Measurements from ENCODE around the gene OR1E1. TPM values are rescaled to one million over a fixed set of nuclear protein-coding genes. Genes with fewer than 3 reads are reported as not detected.

OR1E1 gene
- total and polyA plus RNA-seq, 2 experiments from 2014 or later: not detected

- peaks cover 10% of the 10 kb centered on the region; the same call in 1 of the 2 replicates for H3K9me2 ChIP-seq (ENCODE audit: insufficient read depth)
- H3K27me3 ChIP-seq (ENCODE audit: insufficient read depth): peaks cover 29% of the 10 kb centered on the region
- H3K4me1 ChIP-seq (ENCODE audit: insufficient read depth): no peaks in the 10 kb centered on the region
- ATAC-seq: no peak
- no peaks in the 10 kb centered on the region for H3K36me3 ChIP-seq (ENCODE audit: insufficient read depth)
- H3K27me3 Mint-ChIP-seq (ENCODE audit: insufficient read depth, low read depth, poor library complexity): peaks cover 16% of the 10 kb centered on the region
- no peak overlapping the region for H3K4me3 Mint-ChIP-seq
- no peak overlapping the region for H3K4me2 ChIP-seq
- H3K4me3 ChIP-seq: no peak overlapping the region
- no peak for TF ChIP-seq CREB1 (CRISPR knock-in tag; IDR thresholded peaks at IDR 0.05; ENCODE audit: low read depth)
- TF ChIP-seq REST (IDR thresholded peaks at IDR 0.05; ENCODE audit: unreplicated experiment): no peak
- TF ChIP-seq, protein P1, sequence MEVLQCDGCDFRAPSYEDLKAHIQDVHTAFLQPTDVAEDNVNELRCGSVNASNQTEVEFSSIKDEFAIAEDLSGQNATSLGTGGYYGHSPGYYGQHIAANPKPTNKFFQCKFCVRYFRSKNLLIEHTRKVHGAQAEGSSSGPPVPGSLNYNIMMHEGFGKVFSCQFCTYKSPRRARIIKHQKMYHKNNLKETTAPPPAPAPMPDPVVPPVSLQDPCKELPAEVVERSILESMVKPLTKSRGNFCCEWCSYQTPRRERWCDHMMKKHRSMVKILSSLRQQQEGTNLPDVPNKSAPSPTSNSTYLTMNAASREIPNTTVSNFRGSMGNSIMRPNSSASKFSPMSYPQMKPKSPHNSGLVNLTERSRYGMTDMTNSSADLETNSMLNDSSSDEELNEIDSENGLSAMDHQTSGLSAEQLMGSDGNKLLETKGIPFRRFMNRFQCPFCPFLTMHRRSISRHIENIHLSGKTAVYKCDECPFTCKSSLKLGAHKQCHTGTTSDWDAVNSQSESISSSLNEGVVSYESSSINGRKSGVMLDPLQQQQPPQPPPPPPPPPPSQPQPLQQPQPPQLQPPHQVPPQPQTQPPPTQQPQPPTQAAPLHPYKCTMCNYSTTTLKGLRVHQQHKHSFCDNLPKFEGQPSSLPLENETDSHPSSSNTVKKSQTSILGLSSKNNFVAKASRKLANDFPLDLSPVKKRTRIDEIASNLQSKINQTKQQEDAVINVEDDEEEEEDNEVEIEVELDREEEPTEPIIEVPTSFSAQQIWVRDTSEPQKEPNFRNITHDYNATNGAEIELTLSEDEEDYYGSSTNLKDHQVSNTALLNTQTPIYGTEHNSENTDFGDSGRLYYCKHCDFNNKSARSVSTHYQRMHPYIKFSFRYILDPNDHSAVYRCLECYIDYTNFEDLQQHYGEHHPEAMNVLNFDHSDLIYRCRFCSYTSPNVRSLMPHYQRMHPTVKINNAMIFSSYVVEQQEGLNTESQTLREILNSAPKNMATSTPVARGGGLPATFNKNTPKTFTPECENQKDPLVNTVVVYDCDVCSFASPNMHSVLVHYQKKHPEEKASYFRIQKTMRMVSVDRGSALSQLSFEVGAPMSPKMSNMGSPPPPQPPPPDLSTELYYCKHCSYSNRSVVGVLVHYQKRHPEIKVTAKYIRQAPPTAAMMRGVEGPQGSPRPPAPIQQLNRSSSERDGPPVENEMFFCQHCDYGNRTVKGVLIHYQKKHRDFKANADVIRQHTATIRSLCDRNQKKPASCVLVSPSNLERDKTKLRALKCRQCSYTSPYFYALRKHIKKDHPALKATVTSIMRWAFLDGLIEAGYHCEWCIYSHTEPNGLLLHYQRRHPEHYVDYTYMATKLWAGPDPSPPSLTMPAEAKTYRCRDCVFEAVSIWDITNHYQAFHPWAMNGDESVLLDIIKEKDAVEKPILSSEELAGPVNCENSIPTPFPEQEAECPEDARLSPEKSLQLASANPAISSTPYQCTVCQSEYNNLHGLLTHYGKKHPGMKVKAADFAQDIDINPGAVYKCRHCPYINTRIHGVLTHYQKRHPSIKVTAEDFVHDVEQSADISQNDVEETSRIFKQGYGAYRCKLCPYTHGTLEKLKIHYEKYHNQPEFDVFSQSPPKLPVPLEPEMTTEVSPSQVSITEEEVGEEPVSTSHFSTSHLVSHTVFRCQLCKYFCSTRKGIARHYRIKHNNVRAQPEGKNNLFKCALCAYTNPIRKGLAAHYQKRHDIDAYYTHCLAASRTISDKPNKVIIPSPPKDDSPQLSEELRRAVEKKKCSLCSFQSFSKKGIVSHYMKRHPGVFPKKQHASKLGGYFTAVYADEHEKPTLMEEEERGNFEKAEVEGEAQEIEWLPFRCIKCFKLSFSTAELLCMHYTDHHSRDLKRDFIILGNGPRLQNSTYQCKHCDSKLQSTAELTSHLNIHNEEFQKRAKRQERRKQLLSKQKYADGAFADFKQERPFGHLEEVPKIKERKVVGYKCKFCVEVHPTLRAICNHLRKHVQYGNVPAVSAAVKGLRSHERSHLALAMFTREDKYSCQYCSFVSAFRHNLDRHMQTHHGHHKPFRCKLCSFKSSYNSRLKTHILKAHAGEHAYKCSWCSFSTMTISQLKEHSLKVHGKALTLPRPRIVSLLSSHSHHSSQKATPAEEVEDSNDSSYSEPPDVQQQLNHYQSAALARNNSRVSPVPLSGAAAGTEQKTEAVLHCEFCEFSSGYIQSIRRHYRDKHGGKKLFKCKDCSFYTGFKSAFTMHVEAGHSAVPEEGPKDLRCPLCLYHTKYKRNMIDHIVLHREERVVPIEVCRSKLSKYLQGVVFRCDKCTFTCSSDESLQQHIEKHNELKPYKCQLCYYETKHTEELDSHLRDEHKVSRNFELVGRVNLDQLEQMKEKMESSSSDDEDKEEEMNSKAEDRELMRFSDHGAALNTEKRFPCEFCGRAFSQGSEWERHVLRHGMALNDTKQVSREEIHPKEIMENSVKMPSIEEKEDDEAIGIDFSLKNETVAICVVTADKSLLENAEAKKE (CRISPR knock-in tag; IDR thresholded peaks at IDR 0.05): no peak
- TF ChIP-seq ZNF114 (CRISPR knock-in tag; IDR thresholded peaks at IDR 0.05): no peak
- no peak for TF ChIP-seq NANOG (IDR thresholded peaks at IDR 0.05; ENCODE audit: borderline replicate concordance)
- no peak for TF ChIP-seq ZNF331 (CRISPR knock-in tag; IDR thresholded peaks at IDR 0.05; ENCODE audit: low read depth)
- TF ChIP-seq STAT1 (IDR thresholded peaks at IDR 0.05; ENCODE audit: unreplicated experiment): no peak
- no peak for TF ChIP-seq POLR2AphosphoS5 (IDR thresholded peaks at IDR 0.05; ENCODE audit: low read depth)
- no peak for TF ChIP-seq JUNB (IDR thresholded peaks at IDR 0.05; ENCODE audit: unreplicated experiment)
- TF ChIP-seq, protein P2, sequence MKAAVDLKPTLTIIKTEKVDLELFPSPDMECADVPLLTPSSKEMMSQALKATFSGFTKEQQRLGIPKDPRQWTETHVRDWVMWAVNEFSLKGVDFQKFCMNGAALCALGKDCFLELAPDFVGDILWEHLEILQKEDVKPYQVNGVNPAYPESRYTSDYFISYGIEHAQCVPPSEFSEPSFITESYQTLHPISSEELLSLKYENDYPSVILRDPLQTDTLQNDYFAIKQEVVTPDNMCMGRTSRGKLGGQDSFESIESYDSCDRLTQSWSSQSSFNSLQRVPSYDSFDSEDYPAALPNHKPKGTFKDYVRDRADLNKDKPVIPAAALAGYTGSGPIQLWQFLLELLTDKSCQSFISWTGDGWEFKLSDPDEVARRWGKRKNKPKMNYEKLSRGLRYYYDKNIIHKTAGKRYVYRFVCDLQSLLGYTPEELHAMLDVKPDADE (IDR thresholded peaks at IDR 0.05): no peak
- no peak for TF ChIP-seq CTCF (conservative IDR thresholded peaks at IDR 0.05; ENCODE audit: low read depth in 2 of 2)
- no peak for TF ChIP-seq EZH2 (IDR thresholded peaks at IDR 0.05; ENCODE audit: low read depth, unreplicated experiment)
- no peak for TF ChIP-seq EZH2phosphoT487 (IDR thresholded peaks at IDR 0.05; ENCODE audit: unreplicated experiment)
- no peak for DNase-seq (ENCODE audit: low spot score)
- no peaks in the 10 kb centered on the region for H4K20me1 ChIP-seq (replicated peaks; ENCODE audit: insufficient read depth)
- H3K27ac Mint-ChIP-seq: no peak overlapping the region
- no peak overlapping the region for H2AFZ ChIP-seq
- no peak overlapping the region for H3K27ac ChIP-seq (ENCODE audit: low read depth)
- peaks cover 2% of the 10 kb centered on the region; the same call in 1 of the 3 replicates for H3K36me3 Mint-ChIP-seq (ENCODE audit: low read depth)
- peaks cover 30% of the 10 kb centered on the region for H3K9me3 Mint-ChIP-seq
- no peaks in the 10 kb centered on the region for H3K79me2 ChIP-seq (replicated peaks; ENCODE audit: insufficient read depth)
- no peaks in the 10 kb centered on the region for H3F3A ChIP-seq (replicated peaks; ENCODE audit: low read depth)
- no peaks in the 10 kb centered on the region for H3K4me1 Mint-ChIP-seq
These were observed 8.4 kb downstream of the OR1E1 start for GRCh38 chr17:3389791-3390190.

All from GM23338 (cell line).